Measurements from ENCODE around the gene RHPN2.
A peak's percentile ranks its signal among the peaks of the same experiment; 100 is the strongest.

The RHPN2 gene

GRCh38 chr19:33064792-33065550 lies at the start of gene RHPN2:
TSS of gene RHPN2 (minus strand) at chr19:33064888. CDS start at chr19:33064852, 36 bp downstream.
- DNase-seq (ENCODE audit: low read depth) = peak; percentile 4

GRCh38 chr19:33114312-33114711 lies 49.6 kb upstream of the RHPN2 start:
- no peak for DNase-seq (ENCODE audit: low read depth)

GRCh38 chr19:33111587-33111986 lies 46.9 kb upstream of the RHPN2 start:
- DNase-seq (ENCODE audit: low read depth) = no peak

GRCh38 chr19:33110137-33110910 lies 45.6 kb upstream of the RHPN2 start:
- no peak for DNase-seq (ENCODE audit: low read depth)

GRCh38 chr19:33108161-33108560 lies 43.5 kb upstream of the RHPN2 start:
- no peak for DNase-seq (ENCODE audit: low read depth)

- DNase-seq (ENCODE audit: low read depth) = no peak
These were observed 38.2 kb upstream of the RHPN2 start for GRCh38 chr19:33102893-33103292.

GRCh38 chr19:33100894-33101644 lies 36.4 kb upstream of the RHPN2 start:
- DNase-seq (ENCODE audit: low read depth) = no peak

- DNase-seq (ENCODE audit: low read depth) = no peak
These were observed 33.4 kb upstream of the RHPN2 start for GRCh38 chr19:33098055-33098534.

GRCh38 chr19:33096005-33096404 lies 31.3 kb upstream of the RHPN2 start:
- no peak for DNase-seq (ENCODE audit: low read depth)

- DNase-seq (ENCODE audit: low read depth) = no peak
These were observed 29.9 kb upstream of the RHPN2 start for GRCh38 chr19:33094436-33095067.

- DNase-seq (ENCODE audit: low read depth) = no peak
These were observed 28.9 kb upstream of the RHPN2 start for GRCh38 chr19:33093420-33094210.

- no peak for DNase-seq (ENCODE audit: low read depth)
These were observed 25.5 kb upstream of the RHPN2 start for GRCh38 chr19:33090179-33090578.

GRCh38 chr19:33089010-33089409 lies 24.3 kb upstream of the RHPN2 start:
- DNase-seq (ENCODE audit: low read depth) = no peak

GRCh38 chr19:33086955-33087354 lies 22.3 kb upstream of the RHPN2 start:
- no peak for DNase-seq (ENCODE audit: low read depth)

- no peak for DNase-seq (ENCODE audit: low read depth)
These were observed 21.0 kb upstream of the RHPN2 start for GRCh38 chr19:33085570-33086128.

GRCh38 chr19:33080761-33081681 lies 16.3 kb upstream of the RHPN2 start, which contains the start of gene GPATCH1:
TSS of gene GPATCH1 (plus strand) at chr19:33081181. CDS start at chr19:33081194, 13 bp downstream.
- DNase-seq (ENCODE audit: low read depth) = peak; percentile 77

- no peak for DNase-seq (ENCODE audit: low read depth)
These were observed 10.8 kb upstream of the RHPN2 start for GRCh38 chr19:33075519-33075918.

- no peak for DNase-seq (ENCODE audit: low read depth)
These were observed 7.2 kb upstream of the RHPN2 start for GRCh38 chr19:33071887-33072286.

GRCh38 chr19:33067121-33067520 lies 2.4 kb upstream of the RHPN2 start:
- DNase-seq (ENCODE audit: low read depth) = no peak

GRCh38 chr19:33066543-33066942 lies 1.9 kb upstream of the RHPN2 start:
- DNase-seq (ENCODE audit: low read depth) = no peak

All from activated T-helper 1 cell treated with Interleukin-2 at 50 U/mL for 16 hours (primary cell).